GM12864 (cell line): ENCODE results near the gene CFB.
"Not testable (repeated sequence)": the region's sequence is repeated elsewhere in the genome, so short reads cannot be mapped to it uniquely, and the experiment has no call there.

ENCODE experiments used
- DNase-seq: peaks from one replicate; pipeline ENCODE4 v3.0.0-alpha.2; 2011; ENCODE audit warnings: low read depth
- H3K4me3 ChIP-seq: 2 replicates; pipeline ENCODE4 v1.5.1; 2011; ENCODE audit warnings: mild to moderate bottlenecking, low read depth, low read length, control low read depth
- CTCF ChIP-seq: IDR thresholded peaks from 2 replicates; pipeline ENCODE4 v1.5.1; 2011; ENCODE audit warnings: low read depth, mild to moderate bottlenecking, moderate library complexity, low read length, control low read depth, inconsistent platforms; ENCODE audit errors: missing control alignments

Gene CFB

GRCh38 chr6:31927863-31928671 lies 17.8 kb upstream of the CFB start:
- H3K4me3 ChIP-seq, result no peak overlapping the region
- no peak for TF ChIP-seq CTCF
- DNase-seq, result no peak

- DNase-seq, result no peak
- no peak for TF ChIP-seq CTCF
- H3K4me3 ChIP-seq, result no peak overlapping the region
These were observed 17.3 kb upstream of the CFB start for GRCh38 chr6:31928672-31928939.

GRCh38 chr6:31930962-31931361 lies 14.9 kb upstream of the CFB start:
- TF ChIP-seq CTCF, result no peak
- H3K4me3 ChIP-seq, result no peak overlapping the region
- DNase-seq, result no peak

GRCh38 chr6:31932137-31932536 lies 13.8 kb upstream of the CFB start:
- not testable (repeated sequence) for DNase-seq, H3K4me3 ChIP-seq

GRCh38 chr6:31933537-31933936 lies 12.4 kb upstream of the CFB start:
- no peak for TF ChIP-seq CTCF
- H3K4me3 ChIP-seq, result no peak overlapping the region
- DNase-seq, result no peak

- no peak for TF ChIP-seq CTCF
- DNase-seq, result no peak
These were observed 10.9 kb upstream of the CFB start for GRCh38 chr6:31935021-31935420.

GRCh38 chr6:31935823-31936222 lies 10.1 kb upstream of the CFB start:
- no peak for TF ChIP-seq CTCF
- H3K4me3 ChIP-seq, result no peak overlapping the region
- DNase-seq, result no peak

More at GRCh38 chr6:31935021-31935420, 10.9 kb upstream of the CFB start:
- H3K4me3 ChIP-seq, result no peak overlapping the region
